HG03342 (cell line): ENCODE data around the gene ASXL3.

ENCODE experiments used
- ATAC-seq: cut with Tn5 transposase; IDR thresholded peaks from one replicate; pipeline ENCODE4 v1.9.1; 2021; ENCODE audit warnings: mild to moderate bottlenecking, moderate library complexity; ENCODE audit not compliant: unreplicated experiment

ASXL3 gene

GRCh38 chr18:33656889-33657448 lies 79.0 kb downstream of the ASXL3 start:
- no peak for ATAC-seq

GRCh38 chr18:33660696-33661310 lies 82.8 kb downstream of the ASXL3 start:
- no peak for ATAC-seq

- no peak for ATAC-seq
Measured at GRCh38 chr18:33664241-33664874, 86.3 kb downstream of the ASXL3 start.

GRCh38 chr18:33665187-33665586 lies 87.2 kb downstream of the ASXL3 start:
- no peak for ATAC-seq

GRCh38 chr18:33665641-33666040 lies 87.6 kb downstream of the ASXL3 start:
- no peak for ATAC-seq

GRCh38 chr18:33666915-33667314 lies 88.9 kb downstream of the ASXL3 start:
- ATAC-seq = no peak

GRCh38 chr18:33669589-33669988 lies 91.6 kb downstream of the ASXL3 start:
- no peak for ATAC-seq

- ATAC-seq = no peak
Measured at GRCh38 chr18:33670029-33670428, 92.0 kb downstream of the ASXL3 start.

- no peak for ATAC-seq
Measured at GRCh38 chr18:33673689-33674088, 95.7 kb downstream of the ASXL3 start.

GRCh38 chr18:33676593-33676992 lies 98.6 kb downstream of the ASXL3 start:
- no peak for ATAC-seq

- no peak for ATAC-seq
Measured at GRCh38 chr18:33677891-33678290, 99.9 kb downstream of the ASXL3 start.

- no peak for ATAC-seq
Measured at GRCh38 chr18:33682436-33682835, 104.4 kb downstream of the ASXL3 start.

- no peak for ATAC-seq
Measured at GRCh38 chr18:33694593-33694992, 116.6 kb downstream of the ASXL3 start.

GRCh38 chr18:33696332-33697162 lies 118.5 kb downstream of the ASXL3 start:
- ATAC-seq = no peak

GRCh38 chr18:33697498-33697897 lies 119.5 kb downstream of the ASXL3 start:
- no peak for ATAC-seq

- peak; percentile 57 for ATAC-seq
Measured at GRCh38 chr18:33699372-33699771, 121.4 kb downstream of the ASXL3 start.

GRCh38 chr18:33700513-33700976 lies 122.5 kb downstream of the ASXL3 start:
- ATAC-seq = peak; percentile 83

GRCh38 chr18:33702625-33703024 lies 124.6 kb downstream of the ASXL3 start:
- ATAC-seq = no peak

- ATAC-seq = no peak
Measured at GRCh38 chr18:33706391-33706790, 128.4 kb downstream of the ASXL3 start.

- ATAC-seq = no peak
Measured at GRCh38 chr18:33708876-33709275, 130.9 kb downstream of the ASXL3 start.

GRCh38 chr18:33710269-33710668 lies 132.2 kb downstream of the ASXL3 start:
- no peak for ATAC-seq

GRCh38 chr18:33711514-33711913 lies 133.5 kb downstream of the ASXL3 start:
- no peak for ATAC-seq
